Upper lobe of left lung (tissue), 4 donors: ENCODE data around the gene ZNF727.

Experiments used
- POLR2A ChIP-seq, 4 donors: fragments of 450-650 bp; IDR thresholded peaks; one replicate each; pipeline ENCODE4 v1.5.1; 2016 to 2017; ENCODE audit warnings: antibody characterized with exemption in 4 of 4, mild to moderate bottlenecking in 2 of 4
- POLR2AphosphoS5 ChIP-seq, 2 donors: sonication (generic); formaldehyde crosslinking; IDR thresholded peaks; one replicate each; pipeline ENCODE4 v1.5.1; 2017; ENCODE audit warnings: antibody characterized with exemption in 2 of 2
- TF ChIP-seq, protein P1 (sequence below), 6 experiments: fragments of 450-650 bp in 4 of 6; fragments of 200-600 bp in 2 of 6; sonication (generic) in 2 of 6; IDR thresholded peaks; one replicate each; pipeline ENCODE4 v1.5.1; 2016 to 2019; ENCODE audit warnings: antibody characterized with exemption in 6 of 6

DNA sequence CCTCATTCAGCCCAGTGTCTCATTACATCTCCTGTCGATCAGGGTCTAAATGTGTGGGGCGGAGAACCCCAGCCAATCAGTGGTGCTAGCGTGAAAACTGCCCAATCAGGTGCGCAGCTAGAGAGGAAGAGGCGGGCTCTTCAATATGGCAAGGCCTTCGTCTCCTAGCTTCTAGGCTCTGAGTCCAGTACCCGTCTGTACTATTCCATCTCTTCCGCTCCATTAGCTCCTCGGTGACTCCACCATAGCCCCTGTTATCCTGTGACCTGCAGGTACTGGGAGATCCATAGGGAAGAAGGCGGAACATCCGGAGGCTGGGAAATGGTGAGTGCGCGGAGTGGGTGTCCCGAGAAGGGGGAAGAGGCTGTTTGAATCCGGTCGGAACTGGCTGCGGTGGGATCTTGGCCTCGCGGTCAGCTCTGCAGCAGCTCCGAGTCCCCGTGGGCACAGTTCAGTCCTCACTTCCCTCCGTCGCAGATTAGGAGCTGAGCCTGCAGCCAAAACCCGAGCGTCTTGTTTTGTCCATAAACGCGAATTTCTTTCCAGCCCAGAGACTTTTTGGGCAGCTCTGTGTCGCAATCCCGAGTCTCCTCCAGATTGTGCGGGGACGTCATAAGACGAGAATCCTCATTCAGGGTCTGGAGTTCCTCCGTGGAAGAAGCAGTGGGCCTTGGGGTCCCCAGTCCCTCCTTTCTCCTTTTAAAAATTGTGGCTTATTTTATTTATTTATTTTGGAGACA is at the start of gene ZNF727:
- TF ChIP-seq, protein P1, sequence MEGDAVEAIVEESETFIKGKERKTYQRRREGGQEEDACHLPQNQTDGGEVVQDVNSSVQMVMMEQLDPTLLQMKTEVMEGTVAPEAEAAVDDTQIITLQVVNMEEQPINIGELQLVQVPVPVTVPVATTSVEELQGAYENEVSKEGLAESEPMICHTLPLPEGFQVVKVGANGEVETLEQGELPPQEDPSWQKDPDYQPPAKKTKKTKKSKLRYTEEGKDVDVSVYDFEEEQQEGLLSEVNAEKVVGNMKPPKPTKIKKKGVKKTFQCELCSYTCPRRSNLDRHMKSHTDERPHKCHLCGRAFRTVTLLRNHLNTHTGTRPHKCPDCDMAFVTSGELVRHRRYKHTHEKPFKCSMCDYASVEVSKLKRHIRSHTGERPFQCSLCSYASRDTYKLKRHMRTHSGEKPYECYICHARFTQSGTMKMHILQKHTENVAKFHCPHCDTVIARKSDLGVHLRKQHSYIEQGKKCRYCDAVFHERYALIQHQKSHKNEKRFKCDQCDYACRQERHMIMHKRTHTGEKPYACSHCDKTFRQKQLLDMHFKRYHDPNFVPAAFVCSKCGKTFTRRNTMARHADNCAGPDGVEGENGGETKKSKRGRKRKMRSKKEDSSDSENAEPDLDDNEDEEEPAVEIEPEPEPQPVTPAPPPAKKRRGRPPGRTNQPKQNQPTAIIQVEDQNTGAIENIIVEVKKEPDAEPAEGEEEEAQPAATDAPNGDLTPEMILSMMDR (IDR thresholded peaks at IDR 0.05) = no peak
- TF ChIP-seq POLR2AphosphoS5 (IDR thresholded peaks at IDR 0.05) (peak in 1 of 2 donors; percentile 34), POLR2A (IDR thresholded peaks at IDR 0.05) (peak in 2 of 4 donors; percentile 23 to 26)
